ENCODE data around the gene VARS2.

DNA sequence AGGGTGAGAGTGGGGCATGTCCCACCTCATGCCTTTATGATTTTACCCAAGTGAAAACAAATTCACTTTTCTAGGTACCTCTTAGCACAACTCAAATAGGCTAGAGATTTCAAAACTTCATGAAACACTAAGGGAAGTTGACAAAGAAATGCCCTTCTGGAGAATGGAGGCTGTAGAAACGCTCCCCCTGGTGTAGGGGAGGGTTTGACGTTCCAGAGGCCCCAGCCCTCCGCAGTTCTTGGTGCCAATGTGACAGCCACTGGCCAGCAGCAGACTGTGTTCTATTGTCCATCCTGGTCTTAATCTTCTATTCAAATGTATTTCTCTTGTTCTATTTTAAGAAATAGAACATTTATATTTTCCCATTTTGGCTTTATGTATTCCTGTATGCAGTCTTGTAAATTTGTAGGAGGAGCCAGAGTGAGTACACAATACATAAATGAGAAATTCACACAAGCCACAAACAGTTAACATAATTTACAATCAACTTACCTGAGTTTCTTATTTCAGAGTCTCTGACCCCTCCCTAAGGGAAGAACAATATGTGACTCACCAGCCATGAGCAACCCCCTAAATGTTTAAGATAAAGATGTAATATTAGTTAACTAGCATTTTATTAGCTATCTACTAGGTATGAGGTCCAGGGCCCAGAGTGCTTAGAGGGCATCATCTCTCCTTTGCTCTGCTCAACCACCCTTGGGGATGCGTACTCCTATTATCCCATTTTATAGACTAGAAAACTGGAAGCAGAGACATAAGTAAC is 60.6 kb downstream of the VARS2 start:
- TF ChIP-seq, protein P1, sequence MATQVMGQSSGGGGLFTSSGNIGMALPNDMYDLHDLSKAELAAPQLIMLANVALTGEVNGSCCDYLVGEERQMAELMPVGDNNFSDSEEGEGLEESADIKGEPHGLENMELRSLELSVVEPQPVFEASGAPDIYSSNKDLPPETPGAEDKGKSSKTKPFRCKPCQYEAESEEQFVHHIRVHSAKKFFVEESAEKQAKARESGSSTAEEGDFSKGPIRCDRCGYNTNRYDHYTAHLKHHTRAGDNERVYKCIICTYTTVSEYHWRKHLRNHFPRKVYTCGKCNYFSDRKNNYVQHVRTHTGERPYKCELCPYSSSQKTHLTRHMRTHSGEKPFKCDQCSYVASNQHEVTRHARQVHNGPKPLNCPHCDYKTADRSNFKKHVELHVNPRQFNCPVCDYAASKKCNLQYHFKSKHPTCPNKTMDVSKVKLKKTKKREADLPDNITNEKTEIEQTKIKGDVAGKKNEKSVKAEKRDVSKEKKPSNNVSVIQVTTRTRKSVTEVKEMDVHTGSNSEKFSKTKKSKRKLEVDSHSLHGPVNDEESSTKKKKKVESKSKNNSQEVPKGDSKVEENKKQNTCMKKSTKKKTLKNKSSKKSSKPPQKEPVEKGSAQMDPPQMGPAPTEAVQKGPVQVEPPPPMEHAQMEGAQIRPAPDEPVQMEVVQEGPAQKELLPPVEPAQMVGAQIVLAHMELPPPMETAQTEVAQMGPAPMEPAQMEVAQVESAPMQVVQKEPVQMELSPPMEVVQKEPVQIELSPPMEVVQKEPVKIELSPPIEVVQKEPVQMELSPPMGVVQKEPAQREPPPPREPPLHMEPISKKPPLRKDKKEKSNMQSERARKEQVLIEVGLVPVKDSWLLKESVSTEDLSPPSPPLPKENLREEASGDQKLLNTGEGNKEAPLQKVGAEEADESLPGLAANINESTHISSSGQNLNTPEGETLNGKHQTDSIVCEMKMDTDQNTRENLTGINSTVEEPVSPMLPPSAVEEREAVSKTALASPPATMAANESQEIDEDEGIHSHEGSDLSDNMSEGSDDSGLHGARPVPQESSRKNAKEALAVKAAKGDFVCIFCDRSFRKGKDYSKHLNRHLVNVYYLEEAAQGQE (IDR thresholded peaks at IDR 0.05; ENCODE audit: low read depth), result no peak
- TF ChIP-seq CEBPB (IDR thresholded peaks at IDR 0.05) (no peak), TAF1 (IDR thresholded peaks at IDR 0.05; ENCODE audit: low read depth) (no peak), EP300 (IDR thresholded peaks at IDR 0.05; ENCODE audit: borderline replicate concordance) (no peak), EGR1 (IDR thresholded peaks at IDR 0.05) (no peak), RAD21 (IDR thresholded peaks at IDR 0.05; ENCODE audit: low read depth) (no peak)

Data from Ishikawa (cell line).